Heart left ventricle (tissue), 16 donors: ENCODE results near the gene MKLN1. TPM values are rescaled to one million over a fixed set of nuclear protein-coding genes. Genes with fewer than 3 reads are reported as not detected.
A peak's percentile ranks its signal among the peaks of the same experiment; 100 is the strongest.

Experiments used
- ATAC-seq, 4 donors: fragments of 200-7000 bp; cut with Tn5 transposase; one replicate each; pipeline ENCODE4 v1.9.1; 2020 to 2022; ENCODE audit warnings: moderate library complexity in 4 of 4, mild to moderate bottlenecking in 3 of 4, moderate number of reproducible peaks in 1 of 4
- DNase-seq, 5 donors: peaks; one replicate each; pipeline ENCODE4 v3.0.0-alpha.2; 2020
- H3K27ac ChIP-seq, 12 donors: fragments of 200-600 bp; sonication (generic) in 4 of 12; one replicate each; pipeline versions ENCODE4 v1.5.0 to v1.8.0; 2016 to 2022; ENCODE audit warnings: mild to moderate bottlenecking in 2 of 12
- H3K27me3 ChIP-seq, 9 donors: fragments of 200-600 bp; sonication (generic) in 2 of 9; one replicate each; pipeline versions ENCODE4 v1.5.1 to v1.8.0; 2016 to 2022; ENCODE audit warnings: mild to moderate bottlenecking in 3 of 9
- H3K36me3 ChIP-seq, 9 donors: fragments of 200-600 bp; sonication (generic) in 2 of 9; one replicate each; pipeline versions ENCODE4 v1.5.0 to v1.8.0; 2018 to 2022; ENCODE audit warnings: mild to moderate bottlenecking in 2 of 9
- H3K4me1 ChIP-seq, 12 donors: fragments of 200-600 bp; sonication (generic) in 4 of 12; one replicate each; pipeline versions ENCODE4 v1.5.0 to v1.8.0; 2016 to 2022; ENCODE audit warnings: mild to moderate bottlenecking in 3 of 12
- H3K4me3 ChIP-seq, 12 donors: fragments of 200-600 bp; sonication (generic) in 4 of 12; one replicate each; pipeline versions ENCODE4 v1.5.0 to v1.8.0; 2017 to 2022; ENCODE audit warnings: mild to moderate bottlenecking in 9 of 12, moderate library complexity in 4 of 12
- H3K9me3 ChIP-seq, 12 donors: fragments of 200-600 bp; sonication (generic) in 4 of 12; one replicate each; pipeline versions ENCODE4 v1.5.0 to v1.8.0; 2016 to 2022; ENCODE audit warnings: mild to moderate bottlenecking in 1 of 12
- CTCF ChIP-seq, 12 donors: fragments of 200-600 bp; sonication (generic) in 4 of 12; IDR thresholded peaks; one replicate each; pipeline versions ENCODE4 v1.5.0 to v1.8.0; 2018 to 2022; ENCODE audit warnings: antibody characterized with exemption in 12 of 12, mild to moderate bottlenecking in 5 of 12
- POLR2A ChIP-seq, 2 donors: fragments of 450-650 bp; IDR thresholded peaks; one replicate each; pipeline ENCODE4 v1.6.1; 2017; ENCODE audit warnings: antibody characterized with exemption in 2 of 2, mild to moderate bottlenecking in 2 of 2, moderate library complexity in 2 of 2
- WGBS, 4 donors: extraction: QIAGEN DNeasy Blood & Tissue Kit in 2 of 4; methylation state at CpG; one replicate each; pipeline versions ENCODE4 v1.1.5 to v1.1.7; 2013 to 2018; 5-methylcytosine and 5-hydroxymethylcytosine counted together
- intact Hi-C, 10 donors: fragments of 100-400 bp; cut with DNase I; formaldehyde crosslinking; loops; one replicate each; pipeline versions ENCODE4 v1.11.1 to v1.14.2; 2022
- polyA plus RNA-seq, 2 donors: library from polyadenylated mRNA; stranded (reverse); fragments of 200-250 nt; gene quantifications; one replicate each; pipeline ENCODE4 v1.2.3, GENCODE V29; 2013
- total RNA-seq, 9 donors: library from RNA; depleted of rRNA in 2 of 9; stranded (reverse); fragments of >200 nt in 2 of 9; fragmentation: NEBNext Ultra II Directional in 3 of 9; extraction: Animal tissue kit (Norgen Biotek cat#: 25700) in 3 of 9; gene quantifications; one replicate each; pipeline versions ENCODE4 v1.1.0 to v1.2.4, GENCODE V29; 2016 to 2023
- donor health status: ischemic (EF 13 %, LVEDD 7.1; RV severe dilation, severe dysfunction).
- donor health status: healthy with polysubstance abuse.
- donor health status: DM: no; HTN: yes; CAD: no.
- donor health status: DM: no; HTN: no; CAD: no.
- donor health status: ischemic (EF 25% LVEDD 6.9; RV normal size, moderate dysfunction).
- donor health status: ischemic (EF 25% LVEDD 5.7; RV mildly dilated, moderate dysfunction).
- donor health status: healthy.
- donor health status: DM: yes; HTN: yes; CAD: no.
- donor health status: ischemic (EF 35%, LVEDD 5.7; RV mildly dilated, moderate dysfunction).
- donor health status: nonischemic (EF 11% LVEDD 7.7; RV severe dilation, severe dysfunction).
- donor health status: DM: yes; HTN: yes; CAD: no.
- donor health status: PGD.
- donor health status: ischemic (EF 29% LVEDD 5.4; RV normal size, mild dysfunction).
- donor health status: nonischemic (EF 23%, LVEDD 6.1; RV moderate dilation, normal function).

The MKLN1 gene
- total and polyA plus RNA-seq, 11 donors, result 11.5 to 49.7 (median 37.6) TPM

- Histone ChIP-seq H3K27ac (no peak overlapping the region), H3K36me3 (peaks cover 0 to 94% (median 87%) of the 10 kb centered on the region in 9 donors), H3K9me3 (no peaks in the 10 kb centered on the region), H3K4me1 (peaks cover 0 to 19% (median 4%) of the 10 kb centered on the region in 12 donors), H3K27me3 (no peaks in the 10 kb centered on the region), H3K4me3 (no peak overlapping the region)
- intact Hi-C loops, result no loop called here
- 88 to 98% (median 94%) methylated on average over 12 of the region's 12 CpGs for WGBS, 4 donors
- TF ChIP-seq CTCF (IDR thresholded peaks at IDR 0.05), result no peak
- TF ChIP-seq POLR2A (IDR thresholded peaks at IDR 0.05), result no peak
- ATAC-seq (no peak), DNase-seq (no peak)
These were observed 139.2 kb downstream of the MKLN1 start for GRCh38 chr7:131466735-131467365.

GRCh38 chr7:131467788-131468187 is 140.1 kb downstream of the MKLN1 start:
- H3K36me3 ChIP-seq, result peaks cover 0 to 93% (median 81%) of the 10 kb centered on the region in 9 donors
- H3K27ac ChIP-seq, result peak overlapping the region in 1 of 12 donors; percentile 21
- intact Hi-C loops, result no loop called here
- ATAC-seq (peak in 3 of 4 donors; percentile 32 to 69 (median 65)), DNase-seq (no peak)
- TF ChIP-seq POLR2A (IDR thresholded peaks at IDR 0.05) (no peak), CTCF (IDR thresholded peaks at IDR 0.05) (no peak)
- H3K4me3 ChIP-seq, result no peak overlapping the region
- peaks cover 0 to 23% (median 4%) of the 10 kb centered on the region in 12 donors for H3K4me1 ChIP-seq
- WGBS, 4 donors, result 91 to 95% (median 92%) methylated on average over 5 of the region's 5 CpGs
- H3K9me3 ChIP-seq, result no peaks in the 10 kb centered on the region
- H3K27me3 ChIP-seq, result no peaks in the 10 kb centered on the region

GRCh38 chr7:131471250-131472004 is 143.8 kb downstream of the MKLN1 start:
- ATAC-seq, result no peak
- intact Hi-C loops, result no loop called here
- peaks cover 0 to 25% (median 4%) of the 10 kb centered on the region in 12 donors for H3K4me1 ChIP-seq
- peak overlapping the region in 6 of 12 donors; percentile 2 to 58 (median 26) for H3K27ac ChIP-seq
- H3K36me3 ChIP-seq, result peaks cover 0 to 82% (median 66%) of the 10 kb centered on the region in 9 donors
- H3K9me3 ChIP-seq, result peaks cover 0 to 8% (median 0%) of the 10 kb centered on the region in 12 donors
- no peak overlapping the region for H3K4me3 ChIP-seq
- no peak for DNase-seq
- no peaks in the 10 kb centered on the region for H3K27me3 ChIP-seq
- WGBS, 4 donors, result 82 to 92% (median 86%) methylated on average over 4 of the region's 4 CpGs
- TF ChIP-seq CTCF (IDR thresholded peaks at IDR 0.05) (no peak), POLR2A (IDR thresholded peaks at IDR 0.05) (no peak)

- no peak for ATAC-seq
- peaks cover 0 to 8% (median 0%) of the 10 kb centered on the region in 12 donors for H3K9me3 ChIP-seq
- no peak overlapping the region for H3K4me3 ChIP-seq
- WGBS, 4 donors, result 94 to 96% (median 95%) methylated on average over 2 of the region's 2 CpGs
- no peak for DNase-seq
- no peaks in the 10 kb centered on the region for H3K27me3 ChIP-seq
- no peak overlapping the region for H3K27ac ChIP-seq
- intact Hi-C loops, result no loop called here
- H3K4me1 ChIP-seq, result peaks cover 3 to 22% (median 15%) of the 10 kb centered on the region in 12 donors
- no peak for TF ChIP-seq CTCF (IDR thresholded peaks at IDR 0.05)
- TF ChIP-seq POLR2A (IDR thresholded peaks at IDR 0.05), result no peak
- peaks cover 0 to 51% (median 29%) of the 10 kb centered on the region in 9 donors for H3K36me3 ChIP-seq
These were observed 149.1 kb downstream of the MKLN1 start for GRCh38 chr7:131476740-131477139.
